HG03097 (cell line): ENCODE data around the gene DNPH1.

Experiments
- ATAC-seq: cut with Tn5 transposase; IDR thresholded peaks from one replicate; pipeline ENCODE4 v1.9.1; 2021; ENCODE audit not compliant: unreplicated experiment, low FRiP score

The DNPH1 gene

DNA sequence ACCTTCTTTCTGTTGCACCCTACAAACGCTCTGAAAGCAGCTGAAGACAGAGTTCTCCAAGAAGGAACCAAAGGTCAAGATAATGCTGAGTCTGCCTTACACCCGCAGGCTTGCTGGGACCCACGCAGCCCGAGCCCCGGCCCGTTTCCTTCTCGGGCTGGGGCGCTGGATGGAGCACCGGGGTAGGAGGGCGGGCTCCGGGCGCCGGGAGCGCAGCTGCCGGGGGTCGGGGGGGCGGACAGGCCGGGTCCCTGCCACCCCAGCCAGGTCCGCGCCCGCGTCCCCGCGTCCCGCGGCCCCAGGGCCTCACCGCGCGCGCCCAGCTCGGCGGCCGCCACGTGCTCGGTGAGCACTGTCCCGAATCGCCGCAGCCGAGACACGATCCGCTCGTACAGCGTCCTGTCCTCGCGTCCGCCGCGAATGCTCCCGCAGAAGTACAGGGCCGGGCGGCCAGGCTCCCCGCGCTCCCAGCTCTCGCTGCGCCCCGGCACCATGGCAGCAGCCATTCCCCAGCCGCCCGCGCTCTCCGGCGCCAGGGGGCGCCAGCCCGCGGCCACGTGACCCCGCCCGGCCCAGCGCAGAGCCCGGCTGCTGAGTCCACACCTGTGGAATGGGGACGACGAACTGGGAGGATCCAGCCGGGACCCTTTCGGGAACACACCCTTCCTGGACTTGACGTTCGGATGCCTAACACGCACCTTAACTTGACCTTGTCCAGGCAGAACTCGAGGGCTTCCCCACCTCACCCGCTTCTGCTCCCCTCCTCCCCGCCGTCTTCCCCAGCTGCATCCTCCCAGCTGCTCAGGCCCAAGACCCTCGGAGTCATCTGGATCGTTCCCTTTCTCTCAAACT lies at the start of gene DNPH1:
TSS of gene DNPH1 (minus strand) at position 531 of the 852 bp plus-strand sequence. CDS start at position 506, 25 bp downstream.
- ATAC-seq, result peak; percentile 62

GRCh38 chr6:43278524-43279078 lies 49.3 kb upstream of the DNPH1 start:
- no peak for ATAC-seq

DNA sequence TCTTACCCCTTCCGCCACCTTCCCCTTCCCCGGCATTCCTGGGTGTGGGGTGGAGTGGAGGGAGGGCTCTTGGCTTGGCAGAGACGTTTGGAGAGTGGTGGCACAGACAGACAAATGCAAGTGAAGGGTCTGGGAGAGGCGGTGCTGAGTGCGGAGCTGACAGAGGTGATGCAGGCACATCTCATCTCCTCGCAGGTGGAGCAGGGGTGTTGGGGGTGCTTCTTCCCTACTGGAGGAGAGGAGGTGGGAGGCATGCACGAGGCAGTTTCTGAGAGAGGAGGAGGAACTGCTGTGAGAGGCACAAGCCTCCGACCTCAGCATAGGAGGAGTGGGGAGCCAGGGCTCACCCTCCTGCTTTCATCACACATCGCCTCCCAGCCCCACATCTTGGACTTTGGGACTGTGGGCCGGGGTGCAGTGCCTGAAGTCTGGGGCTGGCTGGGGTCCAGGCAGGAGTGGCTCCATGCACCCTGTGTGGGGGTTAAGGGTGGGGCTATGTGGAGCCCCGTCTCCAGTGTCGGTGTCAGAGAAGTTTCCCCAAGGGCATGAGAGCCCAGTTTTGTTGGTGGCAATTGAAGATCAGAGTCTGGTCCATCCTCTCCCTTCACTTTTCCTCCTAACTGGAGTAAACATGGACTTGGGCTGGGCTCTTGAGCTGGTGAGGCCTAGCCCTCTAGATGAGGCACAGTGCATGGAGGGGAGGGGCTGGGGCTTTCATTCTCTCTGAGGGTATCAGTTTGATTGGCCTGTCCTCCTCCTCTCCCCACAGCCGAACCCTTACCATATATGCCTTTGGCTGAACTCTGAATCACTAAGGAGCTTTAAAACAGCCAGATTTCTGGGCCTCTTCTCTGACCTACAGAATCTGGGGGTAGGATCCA lies 48.6 kb upstream of the DNPH1 start:
- ATAC-seq, result no peak

DNA sequence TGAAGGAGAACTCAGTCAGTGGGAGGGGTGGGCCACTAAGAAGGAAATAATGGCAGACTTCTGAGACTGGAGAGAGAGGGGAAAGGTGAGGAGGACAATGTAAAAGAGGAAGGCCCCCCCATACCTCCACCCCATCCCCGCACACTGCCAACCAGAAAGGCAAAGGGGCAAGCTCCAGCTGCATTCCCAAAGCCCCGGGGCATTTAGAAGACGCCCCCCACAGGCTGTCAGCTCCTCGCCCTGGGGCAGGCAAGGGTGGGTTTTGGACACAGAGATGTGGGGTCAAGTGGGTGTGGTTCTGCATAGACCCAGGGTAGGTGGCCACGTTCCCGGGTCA lies 48.0 kb upstream of the DNPH1 start:
- no peak for ATAC-seq

DNA sequence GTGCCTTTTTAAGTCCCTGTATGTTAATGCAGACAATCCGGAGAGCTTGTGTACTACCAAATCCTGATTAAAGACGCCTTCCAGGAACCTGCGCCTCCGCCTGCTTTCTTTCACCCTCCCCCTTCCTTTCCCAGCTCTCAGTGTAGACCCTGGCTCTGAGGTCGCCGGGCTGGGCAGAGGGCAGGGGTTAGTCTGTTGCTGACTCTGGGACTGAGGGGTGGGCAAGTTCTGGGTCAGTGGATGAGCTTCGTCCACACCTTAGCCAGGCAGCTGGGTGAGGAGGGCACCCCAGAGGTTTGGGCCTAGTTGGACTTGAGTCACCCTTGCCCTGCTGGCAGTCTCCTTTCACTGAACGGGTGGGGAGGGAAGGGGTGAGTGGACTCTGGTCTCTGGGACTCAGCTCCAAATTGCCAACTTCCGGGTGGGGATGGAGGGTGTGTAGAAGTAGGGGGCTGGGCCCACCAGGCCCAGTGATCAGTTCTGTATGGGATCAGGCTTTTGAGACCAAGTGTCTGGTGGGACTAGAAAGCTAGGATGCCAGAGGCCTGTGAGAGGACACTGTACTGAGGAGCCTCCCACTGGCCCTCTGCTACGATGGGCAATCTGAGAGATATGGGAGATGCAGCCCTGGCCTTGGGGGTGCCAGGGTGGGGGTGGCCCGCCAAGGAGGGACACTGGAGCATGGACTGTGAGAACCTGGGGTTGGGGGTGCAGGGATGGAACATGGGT lies 47.5 kb upstream of the DNPH1 start:
- ATAC-seq, result no peak

DNA sequence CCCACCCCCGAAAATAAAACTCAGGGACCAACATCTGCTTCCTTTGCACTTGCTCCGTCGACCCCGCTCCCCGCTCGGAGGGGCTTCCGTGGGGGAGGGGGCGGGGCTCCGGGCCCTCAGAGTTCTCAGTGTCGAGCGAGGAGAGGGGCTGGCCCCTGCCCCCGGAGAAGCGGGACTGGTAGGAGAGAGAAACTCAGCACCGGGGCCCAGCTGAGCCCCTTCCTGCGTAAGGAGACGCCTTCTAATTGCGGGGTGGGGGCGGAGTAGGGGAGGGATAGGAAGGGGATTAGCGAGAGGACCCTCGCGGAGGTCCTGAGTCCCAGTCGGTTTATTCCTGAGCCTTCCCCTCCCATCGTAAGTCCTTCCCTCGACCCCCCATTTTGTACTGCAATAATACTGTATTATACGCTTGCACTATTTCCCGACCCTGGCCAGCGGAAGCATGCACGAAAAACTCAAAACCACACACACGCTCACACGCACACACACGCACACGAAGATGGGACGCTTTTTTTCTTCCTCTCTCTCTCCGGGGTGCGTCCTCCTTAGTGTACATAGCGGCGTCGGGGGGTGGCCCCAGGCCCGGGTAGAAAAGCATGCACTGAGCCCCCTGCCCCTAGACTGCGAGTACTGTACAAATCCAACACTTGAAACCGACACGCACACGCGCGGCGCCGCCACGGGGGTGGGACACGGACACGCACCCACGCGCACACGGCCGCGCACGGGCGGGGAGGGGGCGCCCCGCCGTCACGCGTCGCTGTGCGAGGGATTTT lies 46.7 kb upstream of the DNPH1 start:
- no peak for ATAC-seq

DNA sequence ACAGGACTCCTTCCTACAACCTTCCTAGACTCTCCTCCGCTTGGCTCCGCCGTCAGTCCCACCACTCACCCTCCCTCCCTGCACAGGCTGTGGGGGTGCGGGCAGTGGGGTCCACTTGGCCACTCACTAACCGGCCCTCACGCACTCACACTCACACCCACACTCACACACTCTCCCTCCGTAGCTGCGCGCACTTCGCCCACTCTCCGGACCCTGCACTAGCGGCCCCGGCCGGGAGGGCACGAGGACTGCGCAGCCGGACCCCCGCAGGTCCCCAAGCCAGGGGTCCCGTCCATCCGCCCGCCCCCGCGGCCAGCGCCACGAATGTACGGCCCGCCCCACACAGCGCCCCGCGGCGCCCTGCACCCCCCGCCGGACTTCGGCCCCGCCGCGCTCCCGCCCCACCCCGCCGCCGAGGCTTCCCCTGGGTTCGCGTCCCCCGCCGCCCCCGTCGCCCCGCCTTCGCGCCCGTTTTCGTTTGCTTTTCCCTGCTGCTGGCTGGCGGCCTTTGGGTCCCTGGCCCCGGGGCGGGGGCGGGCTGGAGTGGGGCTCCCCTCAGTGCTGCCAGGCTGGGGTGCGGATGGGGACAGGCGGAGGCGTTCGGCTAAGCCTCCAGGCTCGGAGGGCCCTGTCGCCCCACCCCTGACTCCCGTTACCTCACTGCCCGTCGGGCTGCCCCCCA lies 45.8 kb upstream of the DNPH1 start:
- no peak for ATAC-seq

DNA sequence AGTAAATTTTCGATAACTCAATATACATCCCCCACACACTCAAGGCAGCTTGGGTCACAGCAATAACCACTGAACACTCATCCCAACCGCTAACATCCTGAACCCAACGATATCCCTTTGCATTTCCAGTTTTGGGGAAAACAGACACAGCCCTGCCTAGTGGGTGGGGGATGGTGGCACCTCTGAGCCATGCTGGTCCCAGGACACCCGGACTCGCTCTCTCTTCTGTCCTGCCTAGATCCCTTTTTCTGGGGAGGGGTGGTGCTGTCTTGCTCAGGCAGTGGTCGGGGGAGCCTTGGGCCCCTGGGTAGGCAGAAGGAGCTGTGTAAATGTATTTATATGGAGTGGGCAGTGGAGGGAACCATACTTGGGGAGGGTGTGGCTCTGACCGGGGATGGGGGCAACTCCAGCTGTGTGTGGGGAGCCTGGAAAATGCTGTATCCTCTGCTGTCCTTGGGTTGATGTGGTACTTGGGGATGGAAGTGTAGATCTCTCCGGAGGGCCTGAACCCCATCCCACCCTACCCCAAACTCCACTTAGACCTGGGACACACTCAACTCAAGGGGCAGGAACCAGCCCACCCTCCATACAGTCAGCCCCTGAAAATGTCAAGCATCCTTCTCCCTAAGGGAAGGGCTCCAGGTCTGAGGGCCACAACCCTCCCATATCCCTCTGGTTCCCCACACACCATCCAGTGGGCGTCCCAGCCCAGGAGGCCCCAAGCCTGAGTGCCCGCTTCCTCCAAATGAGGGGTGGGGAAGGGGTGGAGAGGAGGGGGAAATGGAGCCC lies 45.0 kb upstream of the DNPH1 start:
- no peak for ATAC-seq

DNA sequence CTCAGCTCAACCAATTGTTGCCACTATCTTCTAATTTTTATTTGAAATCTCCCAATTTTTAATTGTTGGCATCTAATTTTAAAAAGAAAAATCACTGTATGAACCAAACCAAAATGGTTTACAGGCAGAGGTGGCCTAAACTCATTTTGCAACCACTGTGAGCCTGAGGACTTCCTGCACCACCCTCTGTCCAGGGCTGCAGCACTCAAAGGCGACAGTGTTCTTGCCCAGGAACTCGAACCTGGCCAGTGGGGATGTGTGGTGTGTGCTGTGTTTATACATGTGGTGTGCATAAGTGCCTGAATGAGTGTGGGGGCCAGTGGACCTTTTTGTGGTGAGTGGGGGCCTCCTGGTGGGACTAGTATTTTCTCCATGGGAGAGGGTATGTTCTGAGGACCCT lies 44.4 kb upstream of the DNPH1 start:
- ATAC-seq, result no peak

GRCh38 chr6:43271944-43272343 lies 42.7 kb upstream of the DNPH1 start:
- no peak for ATAC-seq

DNA sequence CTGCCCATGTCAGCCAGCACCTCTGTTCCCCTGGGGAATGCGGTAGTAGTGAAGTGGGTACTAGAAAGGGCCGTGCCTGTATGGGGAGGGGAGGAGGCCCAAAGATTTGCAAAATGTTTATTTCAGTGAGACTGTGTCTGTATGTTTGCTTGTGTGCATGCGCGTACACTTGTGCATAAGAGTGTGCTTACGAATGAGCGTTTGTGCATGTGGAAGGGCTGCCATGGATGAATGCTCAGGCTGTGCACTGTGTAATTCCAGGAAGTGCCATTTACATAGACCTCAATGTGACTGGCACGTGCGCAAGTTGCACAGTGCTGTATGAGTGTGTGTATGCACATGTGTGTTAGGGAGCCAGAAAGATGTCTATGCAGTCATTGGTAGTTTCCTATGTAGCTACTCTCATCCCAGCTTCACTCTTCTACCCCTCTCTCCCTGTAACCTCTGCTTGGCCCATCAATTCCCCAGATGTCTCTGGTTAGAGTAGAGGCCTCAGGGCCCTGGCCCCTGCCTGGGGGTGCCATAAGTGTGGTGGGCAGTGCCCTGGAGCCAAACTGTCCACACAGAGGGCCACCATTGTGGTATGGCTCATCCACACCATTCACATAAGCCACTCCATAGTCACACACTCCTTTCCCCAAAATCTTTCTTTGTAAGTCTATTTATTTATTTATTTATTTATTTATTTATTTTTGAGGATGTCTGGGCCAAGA lies 42.0 kb upstream of the DNPH1 start:
- ATAC-seq, result no peak

DNA sequence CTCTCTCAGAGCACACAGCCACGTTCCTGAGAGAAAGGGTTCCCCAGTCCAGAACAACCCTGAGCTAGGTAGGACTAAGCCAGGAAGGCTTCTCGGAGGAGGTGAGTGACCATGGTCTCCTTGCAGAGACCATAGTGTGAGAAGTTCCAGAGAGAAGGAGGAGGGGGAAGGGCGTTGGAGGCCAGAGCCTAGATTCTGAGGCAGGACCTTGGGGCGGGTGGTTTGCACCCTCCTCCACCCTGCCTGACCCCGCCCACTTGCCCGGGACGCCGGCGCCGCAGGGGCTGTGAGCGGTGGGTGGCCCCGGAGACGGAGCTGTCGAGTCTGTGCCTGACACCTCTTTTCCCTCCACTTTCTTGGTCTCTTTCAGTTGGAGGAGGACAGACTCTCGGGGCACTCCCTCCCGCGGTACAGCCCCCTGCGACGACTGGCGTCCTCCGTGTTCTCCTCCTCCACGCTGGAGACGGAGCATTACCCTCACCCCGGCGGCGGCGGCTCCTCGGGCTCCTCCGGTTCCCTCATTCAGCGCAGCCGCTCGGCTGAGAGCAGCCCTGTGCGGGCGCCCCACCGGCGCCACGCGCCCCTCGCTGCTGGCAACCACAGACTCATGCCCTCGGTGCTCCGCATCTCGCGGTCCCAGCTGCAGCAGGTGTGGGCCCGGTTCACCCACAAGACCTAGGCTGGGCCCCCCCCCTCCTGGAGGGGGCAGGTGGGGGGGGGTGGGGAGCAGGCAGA lies 40.2 kb upstream of the DNPH1 start:
- no peak for ATAC-seq

DNA sequence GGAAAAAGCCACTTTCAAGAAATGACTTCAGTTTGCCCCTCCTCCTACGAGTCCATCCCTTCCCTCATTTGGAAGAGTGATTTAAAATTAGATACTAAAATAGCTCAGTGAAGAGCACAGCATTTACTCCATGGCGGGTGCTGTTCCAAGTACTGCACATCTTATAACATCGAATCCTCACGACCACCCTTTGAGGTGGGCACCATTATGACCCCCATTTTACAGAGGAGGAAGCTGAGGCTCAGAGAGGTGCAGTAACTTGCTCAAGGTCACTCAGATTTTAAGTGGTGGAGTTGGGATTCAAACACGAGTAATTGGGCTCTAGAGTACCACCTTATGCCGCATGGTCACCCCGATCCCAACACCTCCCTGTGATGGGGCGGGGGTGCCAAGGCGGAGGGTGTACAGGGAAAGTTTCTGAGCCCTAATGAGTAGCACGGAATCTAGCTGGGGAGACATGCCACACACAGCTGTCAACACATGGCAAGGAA lies 39.5 kb upstream of the DNPH1 start:
- no peak for ATAC-seq

DNA sequence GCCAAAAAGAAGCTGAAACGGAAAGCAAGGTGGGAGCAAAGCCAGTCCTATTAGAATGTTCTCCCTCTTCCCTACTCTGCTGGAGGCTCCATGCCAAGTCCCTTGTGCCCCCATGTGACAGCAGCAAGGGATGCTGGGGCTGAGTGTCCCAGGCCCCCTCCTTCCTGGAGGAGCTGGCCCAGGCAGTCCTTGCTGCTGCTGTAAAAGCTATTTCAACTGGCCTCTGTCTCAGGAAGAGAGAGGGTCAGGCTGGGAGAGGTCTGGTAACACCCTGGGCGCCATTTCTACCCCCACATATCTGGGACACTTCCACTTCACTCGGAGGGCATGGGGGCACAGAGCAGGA lies 39.0 kb upstream of the DNPH1 start:
- ATAC-seq, result no peak

DNA sequence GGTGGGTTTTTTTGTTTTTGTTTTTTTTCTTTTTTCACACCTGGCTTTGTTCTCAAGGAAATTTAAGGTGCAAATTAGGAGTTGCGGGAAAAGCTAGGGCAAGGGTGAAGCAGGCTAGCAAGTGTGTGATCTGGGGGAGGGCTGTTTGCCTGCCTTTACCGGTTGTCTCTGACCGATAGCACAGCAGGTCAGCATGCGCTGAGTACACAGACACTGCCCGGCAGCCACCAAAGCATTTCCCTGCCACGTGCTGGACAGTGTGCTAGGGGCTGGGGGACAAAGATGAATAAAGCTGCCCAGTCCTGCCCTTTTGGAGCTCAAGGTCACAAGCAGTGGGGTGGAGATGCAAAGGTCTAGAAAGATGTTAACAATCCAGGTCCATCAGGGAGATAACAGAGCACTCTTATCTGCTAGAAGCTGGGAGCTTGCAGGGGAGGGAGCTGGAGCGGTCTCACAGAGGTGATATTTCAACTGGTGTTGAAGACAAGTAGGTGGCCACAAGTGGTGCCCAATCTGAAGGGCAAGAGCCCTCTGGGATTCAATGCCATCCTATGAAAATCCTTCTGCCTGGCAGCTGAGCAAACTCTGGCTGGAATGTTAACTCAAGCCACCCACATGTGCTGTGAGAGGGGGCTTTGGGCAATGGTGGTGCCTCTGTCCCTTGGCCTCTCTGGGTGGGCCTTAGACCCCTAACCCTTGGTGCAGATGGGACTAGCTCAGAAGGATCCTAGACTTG lies 38.5 kb upstream of the DNPH1 start:
- ATAC-seq, result no peak

GRCh38 chr6:43265564-43265963 lies 36.3 kb upstream of the DNPH1 start:
- ATAC-seq, result no peak
